Skin epidermis (tissue), 12 donors: Measurements from ENCODE around the gene UBE3B.

ENCODE experiments used
- H3K27ac ChIP-seq, 21 experiments: fragments of 200-600 bp; sonication (generic) in 11 of 21; one replicate each; pipeline ENCODE4 v1.5.0; 2020; ENCODE audit warnings: mild to moderate bottlenecking in 3 of 21, inconsistent platforms in 2 of 21, moderate library complexity in 2 of 21
- H3K4me3 ChIP-seq, 7 experiments: fragments of 200-600 bp; sonication (generic) in 2 of 7; one replicate each; pipeline ENCODE4 v1.5.0; 2020; ENCODE audit warnings: inconsistent platforms in 2 of 7, mild to moderate bottlenecking in 2 of 7, moderate library complexity in 1 of 7

The UBE3B gene

DNA sequence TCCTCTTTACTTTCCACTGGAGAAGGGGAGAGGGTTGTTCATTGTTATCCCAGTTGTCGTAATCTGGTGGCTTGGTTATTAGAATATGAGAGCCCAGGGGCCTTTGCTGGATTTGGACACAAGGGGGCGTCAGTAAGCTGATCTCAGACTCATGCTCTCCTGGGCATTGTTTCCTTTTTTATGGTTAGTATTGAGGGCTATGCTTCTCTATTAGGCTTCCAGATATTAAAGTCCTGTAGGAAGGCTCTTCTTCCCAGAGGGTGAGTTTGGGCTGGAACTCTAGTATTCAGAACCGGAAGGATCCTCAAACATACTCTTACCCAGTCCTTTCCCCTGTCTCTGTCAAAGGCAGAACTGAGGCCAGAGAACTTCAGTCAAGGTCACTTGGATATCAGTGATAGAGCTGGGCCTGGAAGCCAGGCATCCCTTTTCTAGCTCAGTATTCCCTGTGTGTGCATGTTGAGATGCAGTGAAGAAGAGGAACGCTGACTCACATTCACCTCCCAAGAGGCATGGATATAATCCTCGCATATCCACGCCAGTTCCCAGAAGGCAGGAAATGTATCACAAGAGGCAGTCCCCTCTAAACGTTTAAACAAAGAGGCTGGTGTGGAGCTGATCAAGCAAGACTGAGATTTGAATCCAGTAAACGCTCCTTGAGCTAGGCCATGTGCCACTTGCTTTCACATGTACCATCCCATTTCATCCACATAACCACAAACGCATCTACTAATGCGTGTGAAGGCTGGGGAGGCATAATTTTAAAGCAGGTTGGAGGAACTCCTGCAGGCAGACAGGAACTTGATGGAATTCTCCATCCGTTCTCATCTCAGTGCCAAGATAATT lies 41.6 kb downstream of the UBE3B start:
- Histone ChIP-seq H3K27ac (peak overlapping the region in 16 of 21 experiments; percentile 14 to 82 (median 53)), H3K4me3 (no peak overlapping the region)

DNA sequence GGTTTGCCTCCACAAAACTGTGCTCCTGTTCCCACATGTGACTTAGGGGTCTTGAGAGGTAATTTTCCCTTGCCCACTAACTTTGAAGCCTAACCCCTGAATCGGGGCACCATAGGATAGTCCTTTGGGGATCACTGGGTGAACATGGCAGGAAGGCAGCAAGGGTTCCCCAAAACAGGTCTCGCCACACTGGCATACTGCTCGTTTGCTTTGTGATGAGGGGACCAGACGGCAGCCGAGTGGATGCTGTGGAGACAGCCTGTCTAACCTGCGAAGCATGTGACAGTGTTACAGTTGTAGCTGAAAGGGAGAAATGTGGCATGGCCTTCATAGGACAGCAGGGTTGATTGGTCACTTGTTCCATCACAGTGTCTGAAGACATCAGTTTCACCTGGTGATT lies 42.4 kb downstream of the UBE3B start:
- H3K27ac ChIP-seq: peak overlapping the region in 12 of 21 experiments; percentile 15 to 82 (median 64)
- no peak overlapping the region for H3K4me3 ChIP-seq

DNA sequence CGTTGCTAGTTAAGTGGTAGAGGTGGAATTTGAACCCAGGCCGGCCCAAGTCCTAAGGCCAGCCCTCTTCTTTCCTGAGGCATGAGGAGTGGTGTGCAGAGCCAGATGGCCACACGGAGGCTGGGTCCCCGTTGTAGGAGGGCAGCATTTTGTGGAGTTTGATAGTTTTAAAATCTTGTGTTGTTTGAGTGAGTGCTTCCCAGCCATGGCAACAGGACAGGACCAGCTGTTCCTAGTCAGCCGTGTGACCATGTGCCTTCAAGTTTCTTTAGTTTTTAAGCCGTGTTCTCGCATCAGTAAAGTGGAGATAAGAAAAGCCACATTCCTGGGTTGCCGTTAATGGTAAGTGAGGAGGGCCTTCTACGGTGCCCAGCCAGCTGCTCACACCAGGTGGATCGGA lies 44.4 kb downstream of the UBE3B start:
- no peak overlapping the region for H3K27ac ChIP-seq

DNA sequence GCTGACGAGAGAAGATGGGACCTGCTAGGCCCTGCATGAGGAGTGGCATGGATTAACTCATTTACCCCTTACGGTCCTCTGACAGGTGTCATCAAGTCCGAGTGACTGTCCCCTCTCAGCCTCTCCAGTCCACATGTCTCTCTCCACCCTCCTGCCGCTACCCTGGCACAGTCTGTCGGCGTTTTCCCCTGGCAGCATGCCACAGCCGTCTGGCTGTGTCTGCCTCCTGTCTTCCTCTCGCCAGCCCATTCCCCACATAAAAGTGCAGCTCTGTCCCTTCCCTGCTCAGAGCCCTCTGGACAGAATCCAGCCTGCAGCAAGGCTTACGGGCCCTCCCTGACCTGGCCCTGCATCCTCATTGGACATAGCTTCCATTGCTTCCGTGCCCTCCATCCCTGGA lies 45.6 kb downstream of the UBE3B start:
- no peak overlapping the region for H3K27ac ChIP-seq

More for the DNA sequence above, 44.4 kb downstream of the UBE3B start:
- no peak overlapping the region for H3K4me3 ChIP-seq

DNA sequence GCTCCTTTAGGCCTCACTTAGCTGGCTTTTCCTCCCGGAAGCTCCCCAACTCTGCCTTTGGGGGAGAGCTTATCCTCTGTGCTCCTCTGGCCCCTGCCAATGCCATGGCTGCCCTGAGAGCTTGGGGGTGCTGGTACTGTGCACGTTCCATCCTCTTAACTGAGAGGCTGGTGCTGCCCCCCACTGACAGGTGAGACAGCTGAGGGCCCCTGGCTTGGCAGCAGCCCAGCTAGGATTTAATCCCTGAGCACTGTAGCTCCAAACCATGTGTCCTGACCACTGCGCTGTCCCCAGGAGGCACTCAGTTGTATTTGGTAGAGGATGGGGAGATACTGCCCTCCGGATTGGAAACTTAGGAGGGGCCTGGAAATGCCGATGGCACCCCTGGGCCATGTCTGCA lies 46.1 kb downstream of the UBE3B start:
- no peak overlapping the region for H3K4me3 ChIP-seq
- no peak overlapping the region for H3K27ac ChIP-seq

More for the DNA sequence above, 45.6 kb downstream of the UBE3B start:
- H3K4me3 ChIP-seq: no peak overlapping the region

DNA sequence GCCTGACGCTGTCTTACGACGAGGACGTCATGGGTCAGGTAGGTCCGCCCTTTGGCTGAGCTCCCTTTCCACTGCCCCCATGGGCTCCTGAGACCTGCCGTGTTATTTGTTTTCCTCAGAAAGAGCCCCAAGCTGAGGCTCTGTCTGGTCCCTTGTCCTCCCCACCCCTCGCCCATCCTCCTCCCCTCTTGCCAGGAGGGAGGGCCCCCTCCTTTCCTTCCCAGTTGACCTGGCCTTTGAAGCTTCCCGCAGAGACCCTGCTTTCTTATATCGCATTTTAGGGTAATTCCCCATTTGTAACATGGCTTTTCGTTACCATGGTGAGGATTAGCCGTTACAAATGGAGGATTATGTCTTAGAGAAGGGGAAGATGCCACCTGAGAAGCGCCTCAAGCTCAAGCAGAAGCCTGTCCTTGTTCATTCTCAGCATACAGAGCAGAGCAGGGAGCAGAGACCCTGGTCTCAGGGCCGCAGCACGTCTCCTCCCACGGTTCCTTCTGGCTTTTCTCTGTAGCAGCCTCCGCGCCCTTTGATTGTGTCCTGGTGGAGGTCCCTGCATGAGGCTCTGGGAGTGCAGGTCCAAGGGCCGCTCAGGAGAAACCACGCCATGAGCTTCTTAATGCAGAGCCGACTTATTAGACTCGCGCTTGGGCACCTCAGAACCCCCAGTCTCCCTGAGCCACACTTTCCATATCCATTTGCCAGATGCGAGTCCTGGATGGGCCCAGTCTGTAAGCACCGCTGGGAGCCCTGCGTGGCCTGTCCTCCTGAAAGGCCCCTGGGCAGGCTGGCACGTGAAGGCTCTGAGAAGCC lies 47.2 kb downstream of the UBE3B start:
- Histone ChIP-seq H3K27ac (no peak overlapping the region), H3K4me3 (no peak overlapping the region)

DNA sequence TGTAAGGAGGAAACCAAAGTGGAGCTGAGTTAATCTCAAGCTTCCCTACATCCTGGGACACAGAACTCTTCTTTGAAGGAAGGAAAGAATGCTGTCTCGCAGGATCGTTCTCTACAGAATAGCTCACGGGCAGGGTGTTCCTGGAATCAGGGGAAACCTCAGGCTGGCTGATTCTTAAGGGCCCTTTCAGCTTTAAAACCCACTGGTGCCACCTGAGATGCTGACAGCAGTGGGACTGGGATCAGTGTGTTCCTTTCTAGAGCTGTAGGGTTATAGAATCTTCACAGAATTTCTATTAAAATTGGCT lies 47.8 kb downstream of the UBE3B start:
- H3K27ac ChIP-seq: no peak overlapping the region
- no peak overlapping the region for H3K4me3 ChIP-seq

DNA sequence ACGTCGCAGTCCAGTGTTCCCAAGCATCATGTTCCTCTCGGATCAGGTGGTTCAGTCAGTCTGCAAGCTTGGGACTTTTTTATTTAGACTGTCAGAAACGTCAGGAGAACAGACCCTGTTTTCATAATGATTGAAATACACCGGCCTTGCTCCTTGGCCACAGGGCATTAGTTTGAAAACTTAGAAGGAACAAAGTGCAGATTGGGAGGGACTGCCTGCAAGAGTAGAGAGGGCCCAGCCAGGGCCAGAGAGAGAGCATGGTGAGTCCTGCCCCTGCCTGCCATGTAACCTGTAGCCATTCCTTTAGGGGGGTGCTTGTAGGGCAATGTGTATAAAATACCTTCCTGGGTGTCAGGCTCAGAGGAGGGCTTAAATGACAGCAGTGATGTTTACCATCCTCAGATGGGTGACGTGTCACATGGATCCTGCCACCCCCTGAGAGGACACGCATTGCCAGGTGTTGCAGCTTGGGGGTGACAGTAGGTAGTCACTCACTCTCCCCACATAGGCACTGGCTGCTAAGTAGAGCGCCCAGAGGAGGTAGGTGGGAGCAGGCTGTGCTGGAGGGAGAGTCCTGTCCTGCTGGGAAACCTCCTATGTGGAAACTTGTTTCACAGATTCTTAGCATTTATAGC lies 50.2 kb downstream of the UBE3B start:
- Histone ChIP-seq H3K27ac (no peak overlapping the region), H3K4me3 (no peak overlapping the region)

DNA sequence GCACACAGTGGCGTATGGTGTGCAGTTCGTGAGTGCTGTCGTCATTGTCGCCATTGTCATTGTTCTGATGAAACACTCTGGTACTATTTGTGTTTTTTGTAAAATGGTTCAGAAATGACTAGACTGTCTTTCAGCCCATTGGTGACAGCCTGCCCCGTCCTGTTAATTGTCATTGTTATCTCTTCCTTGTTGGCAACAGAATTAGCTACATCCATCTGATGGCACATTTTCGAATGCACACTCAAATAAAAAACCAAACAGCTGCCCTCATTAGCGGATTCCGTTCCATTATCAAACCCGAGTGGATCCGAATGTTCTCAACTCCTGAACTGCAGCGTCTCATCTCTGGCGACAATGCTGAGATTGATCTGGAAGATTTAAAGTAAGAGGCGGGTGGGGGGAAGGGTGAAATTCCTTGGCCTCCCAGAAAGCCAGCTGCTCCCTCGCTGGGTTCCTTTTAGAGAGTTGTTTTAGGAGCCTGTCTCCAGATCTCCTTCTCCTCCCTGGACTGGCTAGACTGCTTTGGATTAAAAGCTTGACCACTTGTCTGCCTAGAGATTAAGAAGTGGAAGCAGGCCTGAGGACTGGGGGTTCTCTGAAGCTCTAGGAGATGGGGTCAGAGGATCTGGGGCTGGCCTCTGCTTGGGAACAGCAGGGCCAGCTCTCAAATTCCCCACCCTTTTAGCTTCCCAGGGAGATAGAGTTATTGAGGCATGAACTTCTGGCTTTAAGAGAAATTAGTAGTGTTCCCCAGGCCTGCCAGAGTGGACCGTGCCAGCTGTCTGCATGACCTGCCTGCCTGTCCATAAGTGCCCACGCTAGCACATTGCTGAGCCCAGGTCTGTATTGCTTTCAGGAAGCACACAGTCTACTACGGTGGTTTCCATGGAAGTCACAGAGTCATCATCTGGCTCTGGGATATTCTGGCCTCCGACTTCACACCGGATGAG lies 52.5 kb downstream of the UBE3B start:
- Histone ChIP-seq H3K27ac (no peak overlapping the region), H3K4me3 (no peak overlapping the region)

DNA sequence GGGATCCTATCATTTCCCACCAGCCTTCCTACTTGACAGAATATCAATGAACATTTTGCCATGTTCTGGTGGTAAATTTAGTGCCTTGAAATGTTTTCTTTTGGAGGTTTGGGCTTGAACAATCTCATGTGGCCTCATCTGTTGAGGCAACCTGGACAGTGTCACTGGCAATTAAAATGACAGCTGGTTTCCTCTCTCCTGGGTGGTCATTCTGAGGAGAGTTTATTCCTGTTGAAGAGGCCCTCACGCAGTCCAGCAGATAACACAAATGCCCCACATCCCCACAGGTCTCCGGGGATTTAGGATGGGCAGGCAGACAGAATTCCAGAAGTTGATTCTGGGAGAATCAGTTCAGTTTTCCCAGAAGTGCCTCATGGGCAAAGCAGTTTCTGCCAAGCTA lies 54.0 kb downstream of the UBE3B start:
- no peak overlapping the region for H3K4me3 ChIP-seq
- no peak overlapping the region for H3K27ac ChIP-seq

DNA sequence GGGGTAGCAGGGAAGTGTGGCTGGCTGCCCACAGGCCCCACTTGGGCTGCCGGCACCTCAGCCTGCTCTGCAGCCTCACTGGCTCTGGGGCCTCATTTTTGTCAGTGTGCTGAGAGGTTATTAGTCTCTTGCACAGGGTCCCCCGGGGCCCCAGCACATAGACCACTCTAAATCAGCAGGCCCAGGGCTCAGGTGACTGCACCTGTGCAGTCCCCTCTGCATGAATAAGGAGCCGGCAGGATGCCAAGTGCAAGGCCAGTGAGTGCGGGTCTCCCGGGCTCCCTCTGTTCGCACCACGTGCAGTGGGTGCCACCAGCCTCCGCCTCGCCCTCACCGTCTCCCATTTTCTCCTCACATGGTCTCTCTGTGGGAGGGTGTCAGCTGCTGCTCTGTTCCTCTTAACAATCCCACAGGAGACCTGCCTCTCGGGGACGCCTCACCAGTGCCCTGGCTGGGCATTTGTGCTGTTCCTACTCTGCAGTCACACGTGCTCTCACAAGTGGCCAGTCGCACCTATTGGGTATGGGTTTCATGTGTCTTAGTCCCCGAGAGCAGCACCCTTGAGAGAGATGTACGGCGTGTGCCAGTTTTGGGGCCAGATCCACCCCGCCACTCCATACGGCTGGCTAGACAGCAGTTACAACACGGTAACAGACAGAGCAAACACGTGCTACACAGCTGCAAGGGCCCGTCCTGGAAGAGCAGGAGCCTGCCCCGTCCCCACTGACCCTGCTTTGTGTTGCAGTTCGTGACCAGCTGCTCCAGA lies 55.5 kb downstream of the UBE3B start:
- H3K27ac ChIP-seq: no peak overlapping the region
- no peak overlapping the region for H3K4me3 ChIP-seq

DNA sequence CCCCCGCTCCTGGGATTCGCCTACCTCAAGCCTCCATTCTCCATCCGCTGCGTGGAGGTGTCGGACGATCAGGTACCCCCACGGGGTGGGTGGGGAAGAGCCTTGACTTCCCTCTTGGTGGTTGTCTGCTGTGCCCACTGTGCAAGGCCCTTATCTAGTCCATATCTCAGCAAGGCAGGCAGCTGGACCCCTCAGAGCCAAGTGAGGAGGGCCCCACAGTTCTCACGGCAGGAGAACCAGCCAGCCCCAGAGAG lies 56.0 kb downstream of the UBE3B start:
- Histone ChIP-seq H3K27ac (no peak overlapping the region), H3K4me3 (no peak overlapping the region)

DNA sequence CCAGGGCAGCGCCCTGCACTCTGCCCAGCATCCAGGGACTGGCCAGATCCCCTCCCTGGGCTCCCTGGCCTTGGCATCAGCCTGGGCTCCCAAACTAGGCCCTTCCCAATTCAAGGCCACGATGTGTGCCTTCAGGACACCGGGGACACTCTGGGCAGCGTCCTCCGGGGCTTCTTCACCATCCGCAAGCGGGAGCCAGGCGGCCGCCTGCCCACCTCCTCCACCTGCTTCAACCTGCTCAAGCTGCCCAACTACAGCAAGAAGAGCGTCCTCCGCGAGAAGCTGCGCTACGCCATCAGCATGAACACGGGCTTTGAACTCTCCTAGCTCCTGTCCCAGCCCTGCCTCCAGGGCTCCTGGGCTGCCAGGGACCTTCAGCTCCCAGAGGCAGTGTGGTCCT lies 57.0 kb downstream of the UBE3B start:
- Histone ChIP-seq H3K4me3 (no peak overlapping the region), H3K27ac (no peak overlapping the region)

DNA sequence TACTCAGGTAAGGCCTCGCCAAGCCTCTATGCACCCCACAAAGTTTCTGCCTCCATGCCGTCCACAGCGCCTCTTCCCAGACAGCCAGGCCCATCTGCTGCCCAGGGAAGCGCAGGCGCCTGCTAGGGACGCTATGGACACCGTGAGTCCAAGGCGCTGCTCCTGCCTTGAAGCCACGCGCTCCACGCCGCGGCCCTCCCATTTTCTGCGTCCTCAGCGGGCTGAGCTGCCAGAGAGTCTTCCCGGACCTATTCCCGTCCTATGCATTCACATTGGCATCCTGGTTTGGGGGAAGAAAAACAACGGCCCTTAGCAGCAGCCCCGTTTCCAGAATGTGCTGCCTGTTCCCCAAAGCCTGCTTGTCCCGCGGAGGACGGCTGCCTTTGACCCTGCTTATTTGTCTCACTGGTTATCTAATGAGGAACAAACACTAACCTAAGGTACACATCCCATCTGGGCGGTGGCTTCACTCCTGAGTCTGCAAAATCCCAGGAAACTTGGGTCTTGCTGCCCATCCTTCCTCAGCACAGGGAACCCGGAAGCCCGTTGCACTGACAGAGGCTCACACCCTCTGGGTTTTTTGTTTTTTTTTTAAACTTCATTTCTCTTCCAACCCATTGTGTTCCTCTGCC lies 57.9 kb downstream of the UBE3B start:
- H3K27ac ChIP-seq: no peak overlapping the region
- no peak overlapping the region for H3K4me3 ChIP-seq

DNA sequence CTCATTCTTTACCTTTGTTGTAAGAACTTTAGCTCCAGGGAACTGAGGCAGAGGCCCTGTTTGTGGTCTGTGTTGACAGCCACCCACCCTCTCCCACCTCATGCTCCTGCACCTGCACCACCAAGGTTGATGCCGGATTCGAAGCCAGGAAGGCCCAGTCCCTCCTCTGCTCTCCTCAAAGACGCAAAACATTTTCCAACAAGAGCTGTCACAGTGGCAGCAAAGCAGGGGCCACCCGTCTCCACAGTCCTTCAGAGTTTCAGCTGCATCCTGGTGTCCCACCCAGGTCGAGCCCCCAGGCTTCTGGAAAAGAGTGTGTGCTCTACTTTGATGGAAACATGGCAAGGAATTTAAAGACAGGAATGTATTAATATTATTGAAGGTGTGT lies 58.4 kb downstream of the UBE3B start:
- no peak overlapping the region for H3K27ac ChIP-seq
- H3K4me3 ChIP-seq: no peak overlapping the region

DNA sequence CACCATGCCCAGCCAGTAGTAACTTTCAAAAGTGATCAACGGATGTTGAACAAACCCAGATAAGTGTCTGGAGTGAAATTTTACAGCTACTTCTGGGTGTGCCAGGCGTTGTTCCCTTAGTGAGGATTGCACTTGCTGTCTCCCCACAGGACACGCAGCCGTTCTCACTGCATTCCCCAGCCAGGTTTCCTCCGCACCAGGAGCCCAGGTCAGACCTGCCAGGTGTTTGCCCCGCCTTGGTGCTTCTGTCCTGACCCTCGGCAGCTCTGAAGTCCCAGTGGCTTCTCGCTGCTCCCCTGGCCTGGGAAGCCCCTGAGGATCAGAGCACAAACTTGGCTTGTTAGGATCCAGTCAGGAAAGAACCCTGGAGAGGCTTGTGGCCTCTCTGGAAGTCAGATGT lies 59.7 kb downstream of the UBE3B start:
- Histone ChIP-seq H3K27ac (no peak overlapping the region), H3K4me3 (no peak overlapping the region)

DNA sequence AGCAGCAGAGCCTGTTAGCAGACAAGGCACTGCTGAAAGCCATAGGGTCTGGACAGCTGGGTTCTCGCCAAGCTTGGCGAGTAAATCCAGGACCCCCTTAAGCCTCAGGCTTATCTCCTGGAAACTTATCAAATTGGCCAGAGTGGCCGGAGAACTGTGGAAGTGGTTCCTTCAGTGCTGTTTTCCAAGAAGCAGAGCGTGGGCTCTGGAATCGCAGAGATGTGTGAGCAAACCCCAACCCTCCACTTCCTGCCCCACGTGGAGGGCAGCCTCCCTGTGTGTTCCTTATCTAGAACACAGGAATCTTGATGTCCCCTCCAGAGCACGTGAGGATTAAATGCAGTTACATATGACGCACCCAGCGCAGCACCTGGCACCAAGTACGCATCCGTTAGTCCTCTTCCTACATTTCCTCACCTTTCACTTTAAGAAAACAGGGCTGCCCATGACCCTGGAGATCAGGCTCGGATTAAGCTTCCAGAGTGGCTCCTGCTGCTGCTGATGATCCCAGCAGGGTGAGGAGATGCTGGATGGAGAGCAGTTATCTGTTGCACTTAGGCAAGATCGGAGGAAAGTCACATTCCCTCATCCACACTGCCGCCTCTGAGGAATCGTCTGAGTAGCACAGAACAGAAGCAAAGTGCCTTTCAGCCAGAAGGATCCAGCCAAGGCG lies 60.9 kb downstream of the UBE3B start:
- H3K27ac ChIP-seq: no peak overlapping the region

DNA sequence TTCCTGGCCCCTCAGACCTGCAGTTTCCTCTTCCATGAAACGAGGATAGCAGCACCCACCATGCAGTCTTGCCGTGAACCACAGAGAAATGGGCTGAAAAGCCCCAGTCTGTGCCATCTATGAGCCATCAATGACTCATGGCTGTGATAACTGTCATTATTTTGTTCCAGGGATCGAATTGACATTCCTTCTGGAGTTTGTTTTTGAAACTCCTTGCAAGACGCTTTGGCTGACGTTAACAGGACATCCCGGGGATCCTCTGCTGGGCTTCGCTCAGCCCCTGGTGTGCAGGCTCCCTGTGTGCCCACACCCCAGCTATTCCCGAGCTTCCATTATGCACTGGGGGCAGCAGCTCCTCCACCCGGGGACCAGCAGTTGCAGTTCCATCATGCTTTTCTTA lies 62.1 kb downstream of the UBE3B start:
- H3K4me3 ChIP-seq: no peak overlapping the region
- no peak overlapping the region for H3K27ac ChIP-seq

More for the DNA sequence above, 60.9 kb downstream of the UBE3B start:
- H3K4me3 ChIP-seq: no peak overlapping the region
